Small intestine (tissue), 7 donors: Measurements from ENCODE around the gene B3GAT2. TPM values are rescaled to one million over a fixed set of nuclear protein-coding genes. Genes with fewer than 3 reads are reported as not detected.

Experiments used
- DNase-seq, 2 donors: peaks; one replicate each; pipeline versions ENCODE4 v3.0.0 to v3.0.0-alpha.2; 2013
- FAIRE-seq: peaks from 2 replicates; lab custom pipeline; 2012; peaks lifted over from hg19 to GRCh38; lab: Jason Lieb, UNC
- H3K27ac ChIP-seq, 3 donors: one replicate each; pipeline ENCODE4 v1.5.1; 2013; ENCODE audit warnings: low read length in 2 of 3, mild to moderate bottlenecking in 2 of 3, control low read depth in 1 of 3, inconsistent platforms in 1 of 3, low read depth in 1 of 3, moderate library complexity in 1 of 3
- H3K27me3 ChIP-seq, 3 donors: one replicate each; pipeline ENCODE4 v1.6.1; 2013; ENCODE audit warnings: low read length in 3 of 3, inconsistent platforms in 1 of 3; ENCODE audit not compliant: control insufficient read depth in 3 of 3, insufficient read depth in 3 of 3
- H3K36me3 ChIP-seq, 3 donors: one replicate each; pipeline ENCODE4 v1.6.1; 2013; ENCODE audit warnings: low read length in 3 of 3, inconsistent platforms in 1 of 3, low read depth in 1 of 3, mild to moderate bottlenecking in 1 of 3, moderate library complexity in 1 of 3; ENCODE audit not compliant: control insufficient read depth in 3 of 3, insufficient read depth in 2 of 3
- H3K4me1 ChIP-seq, 3 donors: one replicate each; pipeline ENCODE4 v1.6.1; 2013; ENCODE audit warnings: low read length in 2 of 3, inconsistent platforms in 1 of 3, low read depth in 1 of 3, mild to moderate bottlenecking in 1 of 3, moderate library complexity in 1 of 3; ENCODE audit not compliant: control insufficient read depth in 3 of 3, insufficient read depth in 2 of 3
- H3K4me3 ChIP-seq, 3 donors: one replicate each; pipeline ENCODE4 v1.5.1; 2013; ENCODE audit warnings: low read length in 3 of 3, control low read depth in 1 of 3, inconsistent platforms in 1 of 3, low read depth in 1 of 3, mild to moderate bottlenecking in 1 of 3, moderate library complexity in 1 of 3
- H3K9me3 ChIP-seq, 2 donors: one replicate each; pipeline ENCODE4 v1.6.1; 2013; ENCODE audit warnings: low read depth in 1 of 2, low read length in 1 of 2; ENCODE audit not compliant: control insufficient read depth in 2 of 2, insufficient read depth in 1 of 2
- WGBS, 3 donors: extraction: QIAGEN DNeasy Blood & Tissue Kit; methylation state at CpG; one replicate each; pipeline ENCODE4 v1.1.7; 2013; 5-methylcytosine and 5-hydroxymethylcytosine counted together
- polyA plus RNA-seq, 4 donors: library from polyadenylated mRNA; stranded (reverse) in 3 of 4; unstranded in 1 of 4; fragments of 200-250 nt in 3 of 4; fragments of 120-200 nt in 1 of 4; gene quantifications; one replicate each; pipeline versions ENCODE4 v1.2.1 to v1.2.3, GENCODE V29; 2013
- donor health status: healthy with polysubstance abuse.
- donor health status: control.
- donor health status: control.
- donor health status: Bipolar disorder and iron deficiency.
- donor health status: healthy.

The B3GAT2 gene
- polyA plus RNA-seq, 4 donors: 0.12 to 1.8 (median 0.25) TPM

DNA sequence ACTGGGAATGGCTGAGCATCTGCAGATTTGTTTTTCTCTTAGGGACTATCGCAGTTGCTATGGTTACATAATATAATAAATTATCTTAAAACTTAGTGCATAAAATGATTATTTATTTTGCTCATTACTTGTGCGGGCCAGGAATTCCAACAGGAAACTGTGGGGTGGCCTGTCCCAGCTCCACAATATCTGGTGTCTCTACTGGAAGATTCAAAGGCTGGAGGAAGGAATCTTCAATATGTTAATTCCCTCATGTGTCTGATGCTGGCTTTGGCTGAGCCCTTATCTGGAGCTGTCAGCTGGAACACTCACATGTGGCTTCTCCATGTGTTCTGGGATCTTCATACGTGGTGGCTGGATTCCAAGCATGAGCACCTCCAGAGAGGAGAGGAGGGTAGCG lies 23.9 kb upstream of the B3GAT2 start:
- FAIRE-seq: no peak
- DNase-seq: no peak
- no peaks in the 10 kb centered on the region for H3K36me3 ChIP-seq

DNA sequence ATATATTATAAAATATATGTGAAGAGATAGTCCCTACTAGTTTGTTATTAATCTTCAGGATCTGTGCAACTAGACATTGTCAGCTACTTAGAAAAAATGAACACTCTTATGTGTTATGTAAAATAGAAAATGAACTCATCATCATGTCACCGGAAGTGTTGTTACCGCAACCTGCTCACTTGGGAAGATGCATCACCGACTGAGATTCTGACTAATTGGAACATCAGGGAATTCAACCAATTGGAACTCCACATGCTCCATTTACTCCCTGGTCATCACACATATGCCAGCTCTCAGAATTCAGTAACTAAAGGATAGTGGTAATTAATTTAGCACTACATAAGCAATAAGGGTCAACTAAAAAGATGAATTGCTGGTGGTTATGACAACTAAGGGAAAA lies 16.7 kb upstream of the B3GAT2 start:
- Histone ChIP-seq H3K4me1 (no peaks in the 10 kb centered on the region), H3K36me3 (no peaks in the 10 kb centered on the region), H3K27ac (no peak overlapping the region), H3K9me3 (peaks cover 0 to 8% of the 10 kb centered on the region in 2 donors), H3K4me3 (no peak overlapping the region), H3K27me3 (no peaks in the 10 kb centered on the region)
- FAIRE-seq (no peak), DNase-seq (no peak)
- WGBS, 3 donors: 95 to 97% (median 96%) methylated on average over 3 of the region's 3 CpGs

More for the DNA sequence above, 23.9 kb upstream of the B3GAT2 start:
- Histone ChIP-seq H3K27ac (no peak overlapping the region), H3K27me3 (no peaks in the 10 kb centered on the region), H3K9me3 (no peaks in the 10 kb centered on the region), H3K4me3 (no peak overlapping the region), H3K4me1 (no peaks in the 10 kb centered on the region)
- WGBS, 3 donors: 49 to 55% (median 51%) methylated on average over 3 to 4 of the region's 4 CpGs

DNA sequence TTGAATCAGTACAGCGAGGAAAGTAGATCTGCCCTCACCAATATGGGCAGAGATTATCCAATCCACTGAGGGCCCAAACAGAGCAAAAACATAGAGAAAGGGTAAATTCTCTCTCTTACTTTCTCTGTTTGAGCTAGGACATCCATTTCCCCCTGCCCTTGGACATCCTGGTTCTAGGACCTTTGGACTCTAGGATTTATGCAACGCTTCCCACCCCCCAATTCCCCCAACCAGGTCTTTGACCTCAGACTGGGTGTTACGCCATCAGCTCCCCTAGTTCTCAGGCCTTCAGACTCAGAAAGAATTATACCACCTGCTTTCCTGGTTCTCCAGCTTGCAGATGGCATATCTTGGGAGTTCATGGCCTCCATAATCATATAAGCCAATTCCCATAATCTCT lies 10.2 kb upstream of the B3GAT2 start:
- Histone ChIP-seq H3K27ac (no peak overlapping the region), H3K36me3 (no peaks in the 10 kb centered on the region), H3K4me3 (no peak overlapping the region), H3K27me3 (peaks cover 0 to 2% (median 0%) of the 10 kb centered on the region in 3 donors), H3K4me1 (no peaks in the 10 kb centered on the region), H3K9me3 (peaks cover 0 to 2% of the 10 kb centered on the region in 2 donors)
- 56 to 75% (median 67%) methylated on average over 3 of the region's 3 CpGs for WGBS, 3 donors
- DNase-seq (no peak), FAIRE-seq (no peak)

DNA sequence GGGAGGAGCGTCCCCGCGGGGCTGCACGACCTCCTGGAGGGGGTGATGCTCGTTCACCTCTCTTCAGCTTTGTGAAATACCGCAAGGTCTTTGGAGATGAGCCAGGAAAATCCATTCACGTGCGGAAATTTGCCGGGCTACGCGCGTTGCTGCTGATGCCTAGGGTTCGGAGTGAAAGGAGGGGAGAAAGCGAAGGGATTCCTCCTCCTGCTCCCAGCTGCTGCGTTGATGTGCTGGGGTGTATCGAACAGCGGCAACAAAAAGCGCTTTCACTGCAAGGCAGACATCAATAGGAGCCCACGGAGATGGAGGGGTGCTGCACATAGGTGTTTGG lies 391 bp upstream of the B3GAT2 start:
- H3K36me3 ChIP-seq: no peaks in the 10 kb centered on the region
- peaks cover 0 to 7% (median 0%) of the 10 kb centered on the region in 3 donors for H3K4me1 ChIP-seq
- DNase-seq (no peak), FAIRE-seq (no peak)
- peak overlapping the region in 2 of 3 donors; percentile 37 to 38 for H3K4me3 ChIP-seq
- peaks cover 10 to 56% (median 14%) of the 10 kb centered on the region in 3 donors for H3K27me3 ChIP-seq
- H3K9me3 ChIP-seq: no peaks in the 10 kb centered on the region
- WGBS, 3 donors: 7 to 13% (median 11%) methylated on average over 19 of the region's 19 CpGs
- H3K27ac ChIP-seq: no peak overlapping the region

DNA sequence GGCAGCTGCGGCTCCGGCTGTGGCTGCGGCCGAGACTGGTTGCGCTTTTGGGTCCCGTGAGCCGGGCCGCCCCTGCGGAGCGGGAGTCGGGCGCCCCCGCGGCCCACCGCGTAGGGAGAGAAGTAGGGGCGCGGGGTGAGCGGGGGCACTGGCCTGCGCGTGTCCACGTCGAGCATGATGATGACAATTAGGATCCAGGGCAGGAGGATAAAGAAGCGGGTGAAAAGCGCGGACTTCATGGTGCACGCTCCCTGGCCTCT lies 739 bp downstream of the B3GAT2 start:
- WGBS, 3 donors: 1 to 2% (median 1%) methylated on average over 27 of the region's 27 CpGs
- Histone ChIP-seq H3K27ac (no peak overlapping the region), H3K4me1 (peaks cover 0 to 7% (median 0%) of the 10 kb centered on the region in 3 donors), H3K4me3 (peak overlapping the region in 2 of 3 donors; percentile 37 to 38), H3K27me3 (peaks cover 10 to 56% (median 14%) of the 10 kb centered on the region in 3 donors), H3K36me3 (no peaks in the 10 kb centered on the region), H3K9me3 (no peaks in the 10 kb centered on the region)
- FAIRE-seq (no peak), DNase-seq (no peak)

DNA sequence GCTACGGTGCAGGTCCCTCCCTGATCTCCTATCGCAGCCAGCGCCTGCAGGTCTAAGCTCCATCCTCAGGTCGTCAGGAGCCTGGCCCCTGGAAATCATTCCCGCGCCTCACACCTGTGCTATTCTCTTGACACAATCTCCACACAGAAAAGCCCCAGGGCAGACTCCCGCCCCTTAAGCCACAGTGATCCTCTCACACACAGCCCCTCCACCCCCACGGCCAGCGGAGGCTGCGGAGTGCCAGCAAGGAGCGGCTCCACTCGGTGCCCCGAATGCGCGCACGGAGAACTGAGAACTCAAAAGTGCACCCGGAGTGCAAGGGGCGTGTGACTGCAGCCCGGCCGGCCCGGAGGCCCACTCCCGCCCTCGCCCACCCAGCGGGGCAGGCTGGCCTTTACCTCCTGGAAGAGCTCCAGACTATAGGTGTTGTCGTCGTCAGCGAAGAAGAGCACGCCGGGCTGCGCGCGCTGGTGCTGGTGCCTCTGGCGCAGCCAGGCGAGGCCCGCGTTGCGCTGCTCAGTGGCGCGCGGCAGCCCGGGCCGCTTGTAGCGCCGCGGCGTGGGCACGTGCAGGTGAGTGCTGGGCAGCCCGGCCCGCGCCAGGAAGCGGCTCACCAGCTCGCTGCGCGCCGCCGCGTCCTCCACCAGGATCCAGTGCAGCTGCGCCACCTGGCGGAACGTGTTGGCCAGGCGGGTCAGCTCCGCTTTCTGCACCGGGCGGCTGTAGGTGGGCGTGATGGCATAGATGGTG lies 1.2 kb downstream of the B3GAT2 start:
- peak overlapping the region in 2 of 3 donors; percentile 37 to 38 for H3K4me3 ChIP-seq
- peak; percentile 77 to 92 for DNase-seq
- no peak for FAIRE-seq
- peaks cover 0 to 7% (median 0%) of the 10 kb centered on the region in 3 donors for H3K4me1 ChIP-seq
- 1 to 2% (median 1%) methylated on average over 44 to 65 of the region's 65 CpGs for WGBS, 3 donors
- H3K27ac ChIP-seq: no peak overlapping the region
- no peaks in the 10 kb centered on the region for H3K9me3 ChIP-seq
- H3K27me3 ChIP-seq: peaks cover 10 to 56% (median 14%) of the 10 kb centered on the region in 3 donors
- H3K36me3 ChIP-seq: no peaks in the 10 kb centered on the region

DNA sequence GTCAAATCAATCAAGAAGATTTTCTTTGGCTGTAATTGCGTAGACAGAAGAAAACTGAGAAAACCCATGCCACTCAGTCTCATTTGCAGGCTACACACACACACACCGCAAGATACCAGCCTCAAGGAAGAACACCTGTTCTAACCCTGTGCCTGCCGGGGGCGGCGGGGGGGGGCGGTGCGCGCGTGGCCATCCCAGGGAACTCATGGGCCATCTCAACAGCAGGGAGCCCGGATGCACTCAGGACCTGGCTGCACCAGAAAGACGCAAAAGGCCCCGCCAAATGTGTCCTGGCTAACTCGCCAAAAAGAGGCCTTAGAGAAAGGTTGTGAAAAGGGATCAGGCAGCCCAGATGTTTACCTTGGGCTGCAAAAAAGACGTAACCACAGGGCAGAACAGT lies 2.1 kb downstream of the B3GAT2 start:
- Histone ChIP-seq H3K27me3 (peaks cover 10 to 56% (median 14%) of the 10 kb centered on the region in 3 donors), H3K4me1 (peaks cover 0 to 7% (median 0%) of the 10 kb centered on the region in 3 donors), H3K27ac (no peak overlapping the region), H3K36me3 (no peaks in the 10 kb centered on the region), H3K9me3 (no peaks in the 10 kb centered on the region), H3K4me3 (no peak overlapping the region)
- FAIRE-seq: no peak
- 15 to 28% (median 22%) methylated on average over 14 of the region's 14 CpGs for WGBS, 3 donors
- DNase-seq: no peak

DNA sequence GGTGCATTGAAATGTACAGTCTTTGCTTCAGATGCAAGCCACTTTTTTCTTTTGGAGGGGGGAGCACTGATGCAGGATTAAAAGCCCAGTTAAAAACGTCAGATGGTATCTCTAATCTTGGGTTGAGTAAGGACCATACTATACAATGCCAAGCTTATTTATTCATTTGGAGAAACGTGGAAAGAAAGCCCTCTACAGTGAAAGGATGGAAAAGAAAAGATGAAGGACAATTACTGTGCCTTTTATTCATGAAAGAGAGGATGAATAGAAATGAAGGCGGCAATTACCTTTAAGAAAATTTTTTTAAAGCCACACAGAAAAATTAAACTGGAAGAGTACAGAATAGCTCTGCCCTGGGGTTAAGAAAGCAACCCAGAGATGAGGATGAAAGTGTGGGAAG lies 2.7 kb downstream of the B3GAT2 start:
- Histone ChIP-seq H3K4me3 (no peak overlapping the region), H3K9me3 (no peaks in the 10 kb centered on the region), H3K27me3 (peaks cover 10 to 52% (median 14%) of the 10 kb centered on the region in 3 donors), H3K36me3 (no peaks in the 10 kb centered on the region), H3K4me1 (peaks cover 0 to 7% (median 0%) of the 10 kb centered on the region in 3 donors), H3K27ac (no peak overlapping the region)
- 34 to 53% (median 45%) methylated on average over 3 of the region's 3 CpGs for WGBS, 3 donors
- no peak for FAIRE-seq
- no peak for DNase-seq
